Hippocampal formation (tissue), 2 donors: Measurements from ENCODE around the gene MTCL3.

Source experiments
- DNase-seq, 2 donors: peaks; one replicate each; lab custom pipeline; 2025; lab: John Stamatoyannopoulos, UW

The MTCL3 gene

DNA sequence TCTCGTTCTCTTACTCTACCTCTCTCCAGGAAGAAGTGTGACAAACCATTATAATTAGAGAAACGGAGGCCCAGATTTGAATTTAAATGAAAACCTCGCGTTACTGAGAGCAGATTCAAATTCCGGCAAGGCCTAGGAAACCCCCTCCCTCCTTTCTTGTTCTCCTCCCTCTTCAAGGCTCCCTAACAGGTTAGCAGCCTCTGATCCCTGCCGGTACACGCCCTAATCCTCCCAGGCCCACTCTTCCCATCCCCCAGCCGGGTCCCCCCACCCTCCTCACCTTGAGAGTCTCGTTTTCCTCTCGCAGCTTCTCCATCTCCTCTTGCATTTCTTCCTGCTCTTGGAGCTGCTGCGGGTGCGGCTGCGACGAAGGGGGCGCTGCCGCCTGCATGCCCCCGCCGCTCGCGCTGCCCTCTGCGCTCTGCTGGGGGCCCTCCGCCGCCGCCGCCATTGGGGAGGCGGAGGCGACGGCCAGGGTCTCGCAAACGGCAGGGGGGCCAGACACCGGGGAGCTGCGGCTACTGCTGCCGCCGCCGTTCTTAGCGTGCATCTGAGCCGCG lies 3.8 kb downstream of the MTCL3 start:
- peak; percentile 39 to 49 for DNase-seq

DNA sequence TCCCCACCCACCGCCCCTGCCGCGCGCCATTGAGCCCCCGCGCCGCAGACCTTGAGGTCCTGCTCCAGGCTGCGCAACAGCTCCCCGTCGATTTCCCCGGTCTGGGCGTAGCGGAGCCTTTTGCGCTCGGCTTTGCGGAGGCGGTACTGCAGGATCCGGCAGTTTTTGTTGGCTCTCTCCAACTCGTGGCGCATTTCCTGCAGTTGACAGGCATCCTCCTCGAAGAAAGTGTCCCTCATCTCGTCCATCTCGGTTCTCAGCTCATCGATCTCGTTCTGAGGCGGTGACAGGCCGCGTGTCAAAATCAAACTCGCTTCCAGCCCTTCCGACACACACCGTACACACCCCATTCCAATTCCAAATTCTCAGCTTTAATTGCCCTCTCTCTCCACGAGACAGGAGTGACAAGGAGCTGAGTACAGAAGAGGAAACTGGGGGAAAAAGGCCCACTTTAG lies 4.3 kb downstream of the MTCL3 start:
- DNase-seq = peak; percentile 46 to 55

GRCh38 chr6:127514179-127514772 lies 4.9 kb downstream of the MTCL3 start:
- DNase-seq = no peak

- DNase-seq = no peak
Observed at GRCh38 chr6:127513425-127513824, 5.7 kb downstream of the MTCL3 start.

GRCh38 chr6:127510876-127511275 lies 8.3 kb downstream of the MTCL3 start:
- DNase-seq = no peak

DNA sequence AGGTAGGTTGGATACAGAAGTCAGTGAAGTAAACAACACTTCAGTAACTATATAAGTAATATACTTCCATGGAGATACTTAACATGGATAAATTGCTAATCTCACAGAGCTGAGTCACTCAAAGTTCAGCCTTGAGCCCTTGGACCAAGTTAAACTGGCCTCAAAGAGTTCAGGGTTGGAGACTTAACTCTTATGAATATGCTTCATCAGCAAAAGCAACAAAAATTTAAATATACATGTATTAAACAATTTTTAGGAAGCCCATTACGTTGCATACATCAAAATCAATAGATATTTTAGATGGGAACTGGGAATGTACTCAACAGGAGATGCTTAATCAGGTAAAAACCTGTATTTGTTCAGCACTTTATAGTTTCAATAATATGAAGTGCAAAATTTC lies 12.2 kb downstream of the MTCL3 start:
- no peak for DNase-seq

GRCh38 chr6:127503022-127503421 lies 16.1 kb downstream of the MTCL3 start:
- DNase-seq = no peak

DNA sequence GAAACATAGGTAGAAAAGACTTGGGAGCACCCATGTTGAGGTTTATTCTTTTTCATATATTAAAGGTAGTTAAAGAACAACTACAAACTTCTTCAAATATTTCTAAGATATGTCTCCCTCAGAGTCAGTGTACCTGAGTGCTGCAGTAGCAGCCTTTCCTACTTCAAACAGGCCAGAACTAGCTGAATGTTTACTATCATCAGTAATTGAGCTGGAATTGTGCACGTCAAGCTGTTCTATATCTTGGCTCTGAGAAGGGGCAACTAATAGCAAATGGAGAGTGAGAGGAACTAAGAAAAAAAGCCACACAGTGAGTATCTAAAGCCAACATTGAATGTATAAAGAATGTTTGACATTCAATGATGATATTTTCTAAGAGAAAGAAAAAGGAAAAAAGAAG lies 21.7 kb downstream of the MTCL3 start:
- no peak for DNase-seq

- DNase-seq = no peak
Observed at GRCh38 chr6:127496471-127496870, 22.7 kb downstream of the MTCL3 start.

- DNase-seq = no peak
Observed at GRCh38 chr6:127494240-127494767, 24.8 kb downstream of the MTCL3 start.

GRCh38 chr6:127489248-127489647 lies 29.9 kb downstream of the MTCL3 start:
- DNase-seq = no peak

DNA sequence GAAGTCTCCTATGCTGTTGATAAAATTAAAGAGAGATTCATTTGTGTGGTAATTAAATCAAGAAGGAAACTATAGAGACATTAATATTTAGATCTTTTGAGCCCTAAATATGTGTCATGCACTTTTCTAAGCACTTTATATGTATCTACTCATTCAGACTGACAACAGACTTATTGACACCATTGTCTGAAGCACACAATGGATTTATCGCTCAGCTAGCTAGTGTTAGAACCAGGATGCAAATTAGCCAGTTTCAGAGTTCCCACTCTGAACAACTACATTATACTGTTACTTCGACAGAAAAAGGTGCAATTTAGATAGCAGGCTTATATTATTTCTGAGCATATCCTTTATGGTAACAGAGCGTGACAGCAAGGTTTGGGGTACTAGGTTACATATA lies 32.2 kb downstream of the MTCL3 start:
- no peak for DNase-seq

GRCh38 chr6:127484212-127484863 lies 34.8 kb downstream of the MTCL3 start:
- no peak for DNase-seq

DNA sequence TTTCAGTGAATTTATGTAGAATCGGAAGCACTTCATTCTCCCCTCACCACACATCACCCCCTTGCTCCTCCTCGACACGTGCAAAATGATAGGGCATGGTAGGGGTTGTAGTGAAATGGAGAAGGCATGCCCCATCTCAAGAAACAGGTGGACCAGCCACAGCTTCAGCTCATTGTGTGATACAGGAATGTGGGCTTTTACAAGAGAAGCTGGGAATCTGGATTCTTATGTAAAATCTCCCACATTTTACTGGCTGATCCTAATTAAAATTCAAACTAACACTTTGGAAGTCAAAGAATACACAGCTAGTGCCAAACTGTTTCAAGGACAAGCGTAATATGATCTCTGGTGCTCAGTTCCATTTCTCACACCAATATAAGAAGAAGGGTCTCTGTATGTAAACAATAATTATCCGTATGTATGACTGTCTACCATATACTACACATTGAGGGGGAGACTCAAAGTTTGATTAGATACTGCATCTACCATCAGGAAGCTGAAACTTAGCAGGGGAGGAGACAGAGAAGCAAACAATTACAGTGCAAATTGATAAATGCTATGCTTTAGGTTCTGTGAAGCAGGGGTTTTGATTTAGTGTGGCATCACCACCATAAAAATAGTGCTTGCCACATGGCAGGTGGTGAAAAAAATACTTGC lies 35.6 kb downstream of the MTCL3 start:
- no peak for DNase-seq

DNA sequence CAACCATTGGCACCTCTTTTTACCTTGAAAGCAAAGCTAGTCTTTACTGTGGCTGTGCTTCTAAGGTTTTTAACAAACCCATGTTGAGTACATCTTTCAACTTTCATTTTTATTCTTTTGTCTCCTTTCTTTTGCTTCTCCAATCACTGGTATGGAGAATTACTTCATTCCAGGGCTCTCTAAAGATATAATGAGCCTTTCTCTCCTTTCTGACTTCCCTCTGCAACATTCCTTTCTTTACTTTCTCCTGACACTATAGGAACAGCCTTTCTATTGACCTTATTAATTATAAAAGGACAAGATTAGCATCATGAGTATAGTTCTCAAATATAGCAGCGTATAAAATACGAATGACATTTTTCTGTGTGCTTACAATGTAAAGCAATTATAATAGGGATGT lies 36.8 kb downstream of the MTCL3 start:
- DNase-seq = no peak

- DNase-seq = no peak
Observed at GRCh38 chr6:127481628-127482027, 37.5 kb downstream of the MTCL3 start.

DNA sequence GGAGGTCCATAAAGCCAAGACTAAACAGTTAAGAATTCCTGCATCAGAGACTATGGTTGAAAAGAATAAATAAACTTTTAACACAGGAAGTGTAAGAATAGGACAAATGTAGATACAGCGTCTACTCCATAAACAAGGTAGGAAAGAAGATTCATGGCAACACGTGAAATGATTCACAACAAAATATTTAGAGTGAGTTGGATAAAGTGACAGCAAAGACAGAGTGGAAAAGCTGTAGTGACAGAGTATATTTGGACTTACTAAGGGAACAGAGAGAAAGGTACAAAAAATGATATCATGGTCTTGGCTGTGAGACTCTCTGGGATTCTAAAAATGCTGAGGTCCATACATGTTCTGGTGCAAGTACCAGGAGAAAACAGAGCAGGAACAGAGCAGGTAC lies 38.0 kb downstream of the MTCL3 start:
- DNase-seq = no peak

DNA sequence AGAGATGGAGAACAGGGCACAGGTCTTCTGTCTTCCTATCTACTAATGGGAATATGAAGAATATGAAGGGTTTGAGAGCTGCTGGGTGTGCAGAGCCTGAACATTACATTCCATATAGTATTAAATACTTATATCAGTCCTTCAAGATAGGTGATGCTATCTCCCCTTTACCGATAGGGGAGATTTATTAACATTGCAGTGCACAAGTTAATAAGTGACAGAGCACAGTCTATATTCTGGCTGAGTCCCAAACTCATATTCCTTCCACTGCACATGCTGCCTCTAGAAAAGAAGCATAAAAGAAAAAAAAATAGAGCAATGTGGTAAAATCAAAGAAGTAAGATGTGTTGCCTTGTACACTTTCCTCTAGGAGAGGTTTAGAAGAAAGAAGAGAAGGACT lies 41.5 kb downstream of the MTCL3 start:
- DNase-seq = no peak

DNA sequence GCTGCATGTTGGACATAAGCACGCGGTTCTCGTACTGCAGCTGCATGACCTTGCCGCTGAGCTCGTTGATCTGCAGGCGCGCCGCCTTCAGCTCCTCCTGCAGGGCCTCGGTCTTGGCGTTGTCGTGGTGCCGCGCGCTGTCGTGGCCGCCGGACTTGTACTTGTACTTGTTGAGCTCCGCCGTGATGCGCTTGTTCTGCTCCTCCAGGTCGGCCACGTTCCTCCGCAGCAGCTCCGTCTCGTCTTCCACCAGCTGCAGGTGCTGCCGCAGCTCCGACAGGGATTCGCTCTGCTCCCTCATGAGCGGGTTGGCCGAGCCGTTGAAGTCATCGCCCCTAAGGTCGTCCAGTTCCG lies 43.3 kb downstream of the MTCL3 start:
- no peak for DNase-seq

DNA sequence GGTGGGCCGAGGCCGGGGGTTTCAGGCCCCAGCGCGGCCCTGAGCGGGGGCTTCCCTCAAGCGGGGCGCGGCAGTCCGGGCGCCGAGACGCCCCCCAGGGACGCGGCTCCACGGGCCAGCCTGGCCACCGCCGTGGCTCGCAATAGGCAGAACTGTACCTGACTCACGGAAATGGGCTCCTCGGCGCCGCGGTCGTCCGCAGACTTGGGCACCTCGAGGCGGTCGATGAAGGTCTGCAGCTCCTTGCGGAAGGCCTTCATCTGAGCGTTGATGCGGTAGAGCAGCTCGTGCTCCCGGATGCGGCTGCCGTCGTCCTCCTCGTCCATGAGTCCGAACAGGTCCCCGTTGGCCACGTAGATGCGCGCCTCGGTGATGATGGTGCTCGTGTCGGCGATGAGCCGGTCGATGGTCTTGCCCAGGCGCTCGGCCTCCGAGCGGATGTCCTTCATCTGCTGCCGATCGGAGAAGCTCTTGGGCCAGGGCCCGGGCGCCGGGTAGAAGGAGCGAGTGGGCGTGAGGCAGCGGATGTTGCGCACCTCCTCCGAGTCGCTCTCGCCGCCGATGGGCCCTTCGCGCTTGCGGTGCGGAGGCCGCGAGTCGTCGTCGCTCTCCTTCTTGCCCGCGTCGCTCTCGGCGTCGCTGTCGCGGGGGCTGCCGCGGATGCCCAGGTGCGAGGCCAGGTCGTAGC lies 43.9 kb downstream of the MTCL3 start:
- DNase-seq = no peak

GRCh38 chr6:127471379-127472255 lies 47.5 kb downstream of the MTCL3 start:
- no peak for DNase-seq
